DMS53 treated with DMSO at 0.1 percent for 48 hours (cell line): ENCODE data around the gene CRISPLD2.

ENCODE experiments used
- DNase-seq: peaks from one replicate; lab custom pipeline; 2025; ENCODE audit not compliant: unreplicated experiment; lab: John Stamatoyannopoulos, UW

CRISPLD2 gene

DNA sequence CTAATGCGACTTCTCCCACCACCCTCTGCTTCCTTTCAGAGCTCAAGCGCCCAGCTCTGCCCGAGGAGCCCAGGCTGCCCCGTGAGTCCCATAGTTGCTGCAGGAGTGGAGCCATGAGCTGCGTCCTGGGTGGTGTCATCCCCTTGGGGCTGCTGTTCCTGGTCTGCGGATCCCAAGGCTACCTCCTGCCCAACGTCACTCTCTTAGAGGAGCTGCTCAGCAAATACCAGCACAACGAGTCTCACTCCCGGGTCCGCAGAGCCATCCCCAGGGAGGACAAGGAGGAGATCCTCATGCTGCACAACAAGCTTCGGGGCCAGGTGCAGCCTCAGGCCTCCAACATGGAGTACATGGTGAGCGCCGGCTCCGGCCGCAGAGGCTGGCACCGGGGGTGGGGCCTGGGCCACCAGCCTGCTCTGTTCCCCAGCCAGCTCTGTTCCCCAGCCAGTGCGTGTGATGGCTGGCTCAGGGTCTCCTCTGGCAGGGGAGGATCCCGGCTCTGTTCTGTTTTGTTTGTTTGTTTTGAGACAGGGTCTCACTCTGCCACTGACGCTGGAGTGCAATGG, 18.7 kb downstream of the CRISPLD2 start:
- DNase-seq, result no peak

DNA sequence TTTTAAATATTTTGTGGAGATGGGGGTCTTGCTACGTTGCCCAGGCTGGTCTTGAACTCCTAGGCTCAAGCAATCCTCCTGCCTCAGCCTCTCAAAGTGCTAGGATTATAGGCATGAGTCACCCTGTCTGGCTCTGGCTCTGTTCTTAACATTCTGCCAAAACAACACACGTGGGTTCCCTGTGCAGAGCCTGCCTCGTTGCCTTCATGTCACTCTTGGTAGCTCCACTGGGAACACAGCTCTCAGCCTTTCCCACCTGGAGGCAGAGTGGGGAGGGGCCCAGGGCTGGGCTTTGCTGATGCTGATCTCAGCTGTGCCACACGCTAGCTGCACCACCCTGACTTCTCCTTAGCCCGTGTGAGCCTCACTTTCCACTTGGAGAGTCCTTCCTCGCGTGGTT, 19.3 kb downstream of the CRISPLD2 start:
- no peak for DNase-seq

- no peak for DNase-seq
Measured at GRCh38 chr16:84839956-84840355, 20.2 kb downstream of the CRISPLD2 start.

- DNase-seq, result no peak
Measured at GRCh38 chr16:84840687-84841627, 21.2 kb downstream of the CRISPLD2 start.

GRCh38 chr16:84841787-84842300, 22.1 kb downstream of the CRISPLD2 start:
- DNase-seq, result peak; percentile 78

GRCh38 chr16:84842516-84843148, 22.8 kb downstream of the CRISPLD2 start:
- DNase-seq, result no peak

GRCh38 chr16:84843149-84844048, 23.6 kb downstream of the CRISPLD2 start:
- no peak for DNase-seq

DNA sequence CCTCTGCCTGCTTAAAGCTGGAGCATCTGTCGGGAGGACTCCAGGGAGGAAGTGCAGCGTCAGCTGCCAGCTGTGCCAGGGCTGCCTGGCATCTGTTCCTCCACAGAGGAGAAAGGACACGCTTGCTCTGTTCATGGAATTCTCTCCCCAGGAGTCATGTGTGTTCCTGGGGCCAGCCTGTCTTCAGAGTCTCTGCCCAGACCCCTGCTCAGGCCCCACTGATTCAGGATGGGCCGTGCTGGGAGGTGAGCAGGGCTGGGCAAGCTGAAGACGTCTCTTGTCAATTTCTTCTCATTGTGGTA, 24.2 kb downstream of the CRISPLD2 start:
- DNase-seq, result peak; percentile 1

DNA sequence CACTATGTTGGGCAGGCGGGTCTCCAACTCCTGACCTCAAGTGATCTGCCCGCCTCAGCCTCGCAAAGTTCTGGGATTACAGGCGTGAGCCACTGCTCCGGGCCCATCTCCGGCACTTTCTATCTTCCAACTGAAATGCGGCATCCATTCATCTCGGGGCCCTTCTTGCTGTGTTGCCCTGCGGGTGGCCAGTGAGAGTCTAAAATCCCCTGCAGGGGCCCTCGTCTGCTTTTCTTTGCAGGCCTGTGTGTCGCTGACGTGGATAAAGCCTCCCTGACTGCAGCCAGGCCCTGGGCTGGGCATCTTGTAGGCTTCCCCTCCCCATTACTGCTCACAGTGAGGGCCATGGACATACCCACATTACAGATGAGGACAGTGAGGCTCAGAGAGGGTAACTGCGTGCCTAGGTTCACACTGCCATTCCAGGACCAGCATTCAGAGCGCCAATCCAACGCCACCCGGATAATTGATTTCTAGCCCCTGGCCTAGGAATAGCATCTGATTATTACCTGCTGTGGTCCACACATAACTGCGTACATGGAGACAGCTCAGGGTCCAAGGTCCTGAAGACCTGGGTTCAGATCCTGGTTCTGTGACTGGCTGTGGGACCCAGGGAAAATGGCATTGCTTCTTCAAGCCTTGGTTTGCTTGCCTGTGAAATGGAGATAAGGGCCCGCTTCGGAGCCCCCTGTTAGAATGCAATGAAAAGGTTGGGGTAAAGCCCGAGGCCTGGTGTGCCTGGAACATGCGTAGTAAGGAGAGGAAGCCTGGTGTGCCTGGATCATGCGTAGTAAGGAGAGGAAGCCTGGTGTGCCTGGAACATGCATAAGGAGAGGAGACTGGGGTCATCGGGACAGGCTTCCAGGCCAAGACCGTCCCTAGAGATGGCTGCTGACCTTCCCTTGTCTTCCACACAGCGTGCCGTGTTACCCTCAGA, 25.0 kb downstream of the CRISPLD2 start:
- no peak for DNase-seq

DNA sequence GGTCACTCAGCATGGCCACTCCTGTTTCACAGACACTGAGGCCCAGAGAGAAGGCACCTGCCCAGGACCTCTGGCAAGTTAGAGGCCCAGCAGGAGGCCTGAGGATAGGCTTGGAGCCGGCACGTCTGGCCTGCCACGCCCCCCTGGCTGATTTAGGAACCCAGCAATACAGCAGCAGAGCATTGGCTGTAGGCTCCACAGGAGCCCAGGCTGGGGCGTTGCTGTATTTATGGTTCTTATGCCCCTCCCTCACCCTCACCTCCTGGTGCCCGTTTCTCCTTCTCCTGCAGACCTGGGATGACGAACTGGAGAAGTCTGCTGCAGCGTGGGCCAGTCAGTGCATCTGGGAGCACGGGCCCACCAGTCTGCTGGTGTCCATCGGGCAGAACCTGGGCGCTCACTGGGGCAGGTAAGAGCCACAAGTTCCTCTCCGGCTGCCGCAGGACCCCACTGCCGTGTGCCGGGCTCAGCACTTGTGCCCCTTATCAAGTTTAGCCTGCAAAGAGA, 25.8 kb downstream of the CRISPLD2 start:
- DNase-seq, result no peak

DNA sequence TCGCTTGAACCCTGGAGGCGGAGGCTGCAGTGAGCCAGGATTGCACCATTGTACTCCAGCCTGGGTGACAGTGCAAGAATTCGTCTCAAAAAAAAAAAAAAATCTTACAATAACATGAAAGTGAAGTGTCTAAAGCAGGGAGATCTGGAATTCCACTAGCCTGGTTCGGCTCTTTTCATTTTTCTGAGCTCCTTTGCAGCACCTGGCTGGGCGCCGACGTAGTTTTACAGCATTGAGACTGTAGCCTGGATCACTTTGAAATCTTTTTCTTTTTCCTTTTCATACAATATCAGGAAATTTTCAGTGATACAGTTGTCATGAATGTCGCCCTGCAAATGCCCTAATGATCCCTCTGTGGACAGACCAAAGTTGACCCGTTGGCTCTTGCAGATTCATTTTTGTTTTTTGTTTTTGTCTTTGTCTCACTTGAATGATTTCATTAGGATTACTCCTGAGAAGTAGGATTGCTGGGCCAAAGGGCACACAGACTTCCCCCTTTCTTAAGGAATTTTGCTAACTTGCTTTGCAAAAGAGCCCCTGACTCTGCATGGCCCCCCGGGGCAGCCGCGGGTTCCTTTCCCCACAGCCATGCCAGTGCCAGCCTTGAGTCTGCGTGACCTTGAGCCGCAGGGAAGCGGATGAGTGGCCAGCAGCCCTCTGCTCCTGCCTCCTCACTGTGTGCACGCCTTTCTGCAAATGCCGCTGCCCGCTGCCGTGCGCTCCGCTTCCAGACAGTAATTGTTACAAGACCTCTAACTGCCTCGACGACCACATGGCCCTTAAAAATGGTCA, 28.0 kb downstream of the CRISPLD2 start:
- DNase-seq, result no peak

DNA sequence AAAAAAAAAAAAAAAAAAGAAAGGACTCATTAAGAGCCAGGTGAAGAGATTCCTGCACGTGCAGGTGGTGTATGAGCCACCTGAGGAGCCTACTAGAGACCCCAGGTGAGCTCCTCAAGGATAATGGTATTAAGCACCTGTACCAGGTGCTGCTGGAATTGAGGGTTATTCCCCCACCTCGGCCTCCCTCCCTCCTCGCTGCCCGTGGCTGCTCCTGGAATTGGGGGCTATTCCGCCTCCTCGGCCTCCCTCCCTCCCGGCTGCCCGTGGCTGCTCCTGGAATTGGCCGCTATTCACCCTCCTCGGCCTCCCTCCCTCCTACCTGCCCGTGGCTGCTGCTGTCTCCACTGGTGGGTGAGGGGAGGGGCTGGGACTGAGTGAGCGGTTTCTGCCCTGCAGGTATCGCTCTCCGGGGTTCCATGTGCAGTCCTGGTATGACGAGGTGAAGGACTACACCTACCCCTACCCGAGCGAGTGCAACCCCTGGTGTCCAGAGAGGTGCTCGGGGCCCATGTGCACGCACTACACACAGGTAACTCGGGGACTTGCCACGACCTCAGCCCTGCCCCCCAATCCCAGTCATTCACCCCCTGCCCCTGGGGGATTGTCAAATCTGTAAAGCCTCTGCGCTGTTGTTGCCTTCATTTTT, 29.3 kb downstream of the CRISPLD2 start:
- DNase-seq, result no peak

- no peak for DNase-seq
Measured at GRCh38 chr16:84849751-84850150, 30.0 kb downstream of the CRISPLD2 start.

- DNase-seq, result no peak
Measured at GRCh38 chr16:84850714-84851113, 30.9 kb downstream of the CRISPLD2 start.

DNA sequence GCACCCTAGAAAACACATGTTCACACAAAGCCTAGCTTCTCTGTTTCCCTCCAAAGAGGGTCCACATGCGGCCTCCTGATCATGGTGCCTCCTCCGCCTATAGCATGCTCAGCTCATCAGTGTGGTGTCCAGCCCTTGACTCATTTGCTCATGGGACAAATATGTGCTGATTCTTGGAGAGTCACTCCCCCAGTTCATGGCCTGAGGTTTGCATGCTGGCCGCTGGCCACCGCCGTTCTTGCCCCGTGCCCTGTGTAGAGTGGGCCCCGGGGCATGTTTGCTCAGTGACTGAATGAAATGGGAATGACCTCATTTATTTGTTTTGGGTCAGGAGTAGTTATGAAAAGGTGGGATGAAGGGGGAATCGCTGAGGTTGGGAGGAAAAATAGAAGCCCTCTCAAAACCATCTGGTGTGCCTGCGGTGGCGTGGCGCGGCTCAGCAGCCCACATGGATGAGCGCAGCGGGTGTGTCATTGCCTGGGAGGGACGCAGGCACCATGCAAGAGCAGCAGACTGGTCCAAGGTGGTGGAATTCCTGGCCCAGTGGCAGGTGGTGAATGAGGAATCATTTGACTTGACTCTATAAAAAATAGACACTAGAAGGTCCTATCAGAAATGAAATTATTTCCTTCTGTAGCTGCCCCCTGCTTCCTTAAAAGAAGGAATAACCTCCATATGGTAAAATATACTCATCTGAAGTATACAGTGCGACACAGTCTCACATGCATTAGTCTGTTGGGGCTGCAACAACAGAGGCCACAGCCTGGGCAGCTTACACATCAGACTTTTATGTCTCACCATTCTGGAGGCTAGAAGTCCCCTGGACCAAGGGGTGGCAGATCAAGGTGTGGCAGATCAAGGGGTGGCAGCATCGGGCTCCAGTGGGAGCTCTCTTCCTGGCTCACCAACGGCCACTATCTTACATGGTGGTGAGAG, 31.7 kb downstream of the CRISPLD2 start:
- peak; percentile 87 for DNase-seq

DNA sequence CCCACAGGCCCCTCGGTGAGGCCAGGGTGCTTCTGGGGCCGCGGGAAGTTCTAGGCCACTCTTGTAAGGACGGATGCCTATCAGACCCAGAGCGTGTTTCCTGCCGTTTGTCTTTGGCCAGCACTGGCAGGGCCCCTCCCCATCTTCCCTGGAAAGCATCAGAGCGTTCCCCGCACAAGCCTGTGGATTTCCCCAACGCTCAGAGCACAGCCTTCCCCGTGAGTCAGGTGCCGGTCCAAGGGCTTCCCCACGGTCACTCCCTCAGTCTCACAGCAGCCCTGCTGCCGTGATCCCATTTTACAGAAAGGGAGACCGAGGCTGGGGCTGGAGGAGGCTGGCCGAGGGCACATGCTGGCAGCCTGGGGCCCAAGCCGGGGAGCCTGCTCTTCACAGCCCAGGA, 33.7 kb downstream of the CRISPLD2 start:
- DNase-seq, result no peak

DNA sequence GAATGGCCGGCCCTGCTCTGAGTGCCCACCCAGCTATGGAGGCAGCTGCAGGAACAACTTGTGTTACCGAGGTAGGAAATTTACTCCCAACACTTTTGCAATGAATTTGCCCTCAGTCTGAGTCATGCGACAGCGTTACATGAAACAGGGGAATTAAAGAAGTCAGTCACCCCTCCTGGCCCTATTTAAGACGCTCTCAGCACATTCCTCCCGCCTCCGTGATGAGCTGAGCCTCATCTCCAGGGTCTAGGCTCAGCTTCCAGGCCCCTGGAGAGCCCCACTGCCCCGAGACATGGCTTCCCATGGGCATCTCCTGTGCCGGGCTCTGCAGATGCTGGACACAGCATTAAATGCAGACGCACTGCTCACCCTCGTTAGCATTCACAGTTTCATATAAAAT, 35.0 kb downstream of the CRISPLD2 start:
- DNase-seq, result no peak
